Posterior vena cava (tissue), 2 donors: ENCODE measurements around the gene SHF. TPM values are rescaled to one million over a fixed set of nuclear protein-coding genes. Genes with fewer than 3 reads are reported as not detected.

Source experiments
- DNase-seq: peaks from one replicate; pipeline ENCODE4 v3.0.0-alpha.2; 2020; ENCODE audit warnings: low spot score
- intact Hi-C, 2 donors: fragments of 100-400 bp; cut with DNase I; formaldehyde crosslinking; loops; one replicate each; pipeline versions ENCODE4 v1.14.1 to v1.14.2; 2022 to 2023
- total RNA-seq, 2 donors: library from RNA; stranded (reverse); fragmentation: NEBNext Ultra II Directional; extraction: Animal tissue kit (Norgen Biotek cat#: 25700); gene quantifications; one replicate each; pipeline ENCODE4 v1.2.1, GENCODE V29; 2021
- donor health status: DM: yes; HTN: yes; CAD: no.
- donor health status: DM: yes; HTN: yes; CAD: no.

Gene SHF
- total RNA-seq, 2 donors from 2014 or later: 8.0 to 8.5 TPM

- peak; percentile 62 for DNase-seq
- intact Hi-C loops: no loop called here
Measured at GRCh38 chr15:45179221-45179985, 8.4 kb downstream of the SHF start.

DNA sequence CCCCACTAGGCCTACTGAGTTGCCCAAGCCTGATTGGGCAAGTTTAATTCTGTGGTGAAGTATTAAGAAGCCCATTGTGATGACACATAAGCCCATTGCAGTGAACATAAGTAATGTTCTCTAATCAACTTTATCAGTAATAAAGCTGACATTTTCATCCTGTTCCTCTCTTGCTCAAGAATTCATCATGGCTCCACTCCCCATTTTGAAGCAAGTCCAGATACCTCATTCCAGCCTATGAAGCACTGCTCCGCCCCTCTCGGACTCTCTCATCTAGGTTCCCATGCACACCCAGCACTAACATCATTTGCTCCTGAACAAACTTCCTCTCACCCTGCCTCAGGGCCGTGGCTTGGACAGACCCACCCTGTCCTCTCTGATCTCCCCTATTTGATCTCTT is 10.5 kb downstream of the SHF start:
- DNase-seq: no peak

DNA sequence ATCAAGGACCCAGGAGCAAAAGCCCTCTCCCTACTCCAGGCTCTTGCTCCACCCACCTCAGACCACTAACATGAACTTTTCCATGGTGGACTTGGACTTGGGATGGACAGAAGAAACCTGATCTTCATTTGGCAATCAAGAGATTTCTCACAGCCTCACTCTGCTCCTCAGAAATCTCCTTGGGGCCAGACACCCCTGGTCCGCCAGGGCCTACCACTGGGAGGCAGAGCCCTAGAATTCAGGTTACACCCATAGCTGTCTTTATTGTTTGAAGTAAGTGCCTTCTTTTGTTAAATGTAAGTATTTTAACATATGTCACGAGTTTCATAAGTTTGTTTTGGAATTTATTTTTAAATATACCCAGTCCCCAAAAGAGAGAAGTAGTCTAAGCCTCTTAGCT is 13.2 kb downstream of the SHF start:
- intact Hi-C loops: no loop called here

More for the DNA sequence above, 10.5 kb downstream of the SHF start:
- intact Hi-C loops: no loop called here

DNA sequence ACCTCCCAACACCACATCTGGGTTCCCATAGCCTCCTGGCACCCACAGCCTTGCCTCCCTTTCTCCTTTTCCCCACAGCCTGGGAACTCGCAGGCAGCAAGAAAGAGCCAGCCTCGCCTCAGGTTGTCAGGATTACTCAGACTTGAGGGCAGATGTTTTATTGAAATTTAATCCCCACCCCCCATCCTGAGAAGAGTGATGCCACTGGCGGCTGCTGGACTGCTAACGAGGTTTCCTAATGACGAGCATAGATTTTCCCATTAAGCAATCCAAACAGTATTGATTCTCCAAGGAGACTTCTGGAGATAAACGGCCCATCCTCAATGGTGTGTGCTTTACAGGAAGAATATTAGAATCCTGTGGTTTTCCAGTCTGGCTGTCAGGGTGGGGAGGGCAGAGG is 13.7 kb downstream of the SHF start:
- DNase-seq: no peak
- intact Hi-C loops: no loop called here

More for the DNA sequence above, 13.2 kb downstream of the SHF start:
- no peak for DNase-seq

DNA sequence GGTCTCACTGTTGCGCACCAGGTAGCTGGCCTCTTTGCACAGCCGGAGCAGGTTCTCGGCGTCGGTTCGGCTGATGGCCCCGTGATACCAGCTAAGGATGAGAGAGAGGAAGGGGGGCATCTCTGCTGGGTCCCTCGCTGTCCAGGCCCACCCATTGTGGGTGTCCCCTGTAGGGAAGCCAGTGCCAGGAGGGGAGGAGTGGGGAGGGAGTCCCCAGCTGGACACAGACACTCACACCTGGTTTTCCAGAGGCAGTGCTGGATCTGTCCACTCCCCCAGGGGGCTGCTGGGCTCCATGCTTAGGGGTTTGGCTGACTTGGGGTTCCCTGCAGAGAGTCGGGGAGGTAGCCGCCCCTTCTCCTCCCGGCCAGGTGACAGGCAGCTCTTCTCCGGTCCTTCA is 15.9 kb downstream of the SHF start:
- no peak for DNase-seq
- intact Hi-C loops: no loop called here

DNA sequence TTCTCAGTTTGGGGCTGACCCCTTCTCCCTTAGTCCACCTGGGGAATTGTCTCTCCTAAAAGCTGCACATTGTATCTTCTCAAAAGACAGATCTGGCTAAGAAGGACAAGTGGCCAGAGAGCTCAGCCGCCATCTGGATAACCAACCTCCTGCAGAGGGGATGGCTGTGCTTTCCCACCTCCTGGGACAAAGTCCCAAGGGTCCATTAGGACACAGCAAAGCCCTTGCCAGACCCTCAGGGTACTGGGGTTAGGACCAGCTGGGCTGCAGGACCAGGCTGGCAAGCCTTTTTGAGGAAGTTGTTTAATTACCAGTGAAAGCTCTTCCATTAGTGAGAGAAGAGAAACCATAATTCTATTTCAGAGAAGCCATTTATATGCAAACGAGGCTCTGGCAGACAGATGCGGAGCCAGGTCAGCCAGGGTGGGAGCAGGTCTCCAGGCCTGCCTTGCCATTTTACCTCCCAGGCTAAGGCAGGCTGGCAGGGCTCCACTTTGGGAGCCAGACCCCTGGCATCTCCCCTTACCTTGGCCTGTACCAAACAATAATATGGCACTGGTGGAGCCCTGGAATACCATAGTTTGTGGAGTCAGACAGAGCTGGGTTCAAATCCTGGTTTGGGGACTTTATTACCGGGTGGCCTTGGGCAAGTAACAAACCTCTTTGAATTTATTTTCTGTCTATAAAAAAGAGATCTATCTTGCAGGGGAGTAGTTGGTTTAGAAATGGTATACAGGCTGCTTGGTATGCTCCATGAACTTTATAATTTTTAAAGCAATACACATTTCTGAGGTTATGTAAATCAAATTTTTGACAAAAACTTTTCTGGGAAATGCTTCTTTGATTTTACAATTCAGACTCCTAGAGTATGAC is 17.9 kb downstream of the SHF start:
- no peak for DNase-seq
- intact Hi-C loops: loop anchor here in 1 of 2 donors (10.0 kb wide), 1 partner anchor 285 kb away; no protein-coding TSS in a partner anchor

- intact Hi-C loops: loop anchor here in 1 of 2 donors (10.0 kb wide), 1 partner anchor 286 kb away; no protein-coding TSS in a partner anchor
- DNase-seq: no peak
Measured at GRCh38 chr15:45168751-45169551, 18.8 kb downstream of the SHF start.

DNA sequence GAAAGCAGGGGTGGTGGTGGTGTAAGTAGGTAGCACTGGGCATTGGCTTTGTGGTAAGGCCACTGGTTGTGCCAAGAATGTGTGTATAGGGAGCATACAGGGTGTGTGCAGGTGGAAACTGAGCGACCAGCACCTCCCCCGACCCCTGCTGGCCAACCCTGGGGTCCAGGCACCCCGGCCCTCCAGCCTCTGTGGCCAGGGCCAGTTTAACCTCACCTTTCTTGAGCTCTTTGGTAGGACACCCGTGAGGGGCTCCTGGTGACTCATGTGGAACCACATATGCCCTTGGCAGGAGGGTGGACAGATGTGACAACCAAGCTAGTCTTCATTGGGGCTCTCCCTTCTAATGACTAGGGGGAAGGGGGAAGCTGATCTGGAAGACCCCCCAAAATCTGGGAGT is 19.5 kb downstream of the SHF start:
- intact Hi-C loops: loop anchor here in 1 of 2 donors (10.0 kb wide), 1 partner anchor 287 kb away; no protein-coding TSS in a partner anchor
- no peak for DNase-seq

DNA sequence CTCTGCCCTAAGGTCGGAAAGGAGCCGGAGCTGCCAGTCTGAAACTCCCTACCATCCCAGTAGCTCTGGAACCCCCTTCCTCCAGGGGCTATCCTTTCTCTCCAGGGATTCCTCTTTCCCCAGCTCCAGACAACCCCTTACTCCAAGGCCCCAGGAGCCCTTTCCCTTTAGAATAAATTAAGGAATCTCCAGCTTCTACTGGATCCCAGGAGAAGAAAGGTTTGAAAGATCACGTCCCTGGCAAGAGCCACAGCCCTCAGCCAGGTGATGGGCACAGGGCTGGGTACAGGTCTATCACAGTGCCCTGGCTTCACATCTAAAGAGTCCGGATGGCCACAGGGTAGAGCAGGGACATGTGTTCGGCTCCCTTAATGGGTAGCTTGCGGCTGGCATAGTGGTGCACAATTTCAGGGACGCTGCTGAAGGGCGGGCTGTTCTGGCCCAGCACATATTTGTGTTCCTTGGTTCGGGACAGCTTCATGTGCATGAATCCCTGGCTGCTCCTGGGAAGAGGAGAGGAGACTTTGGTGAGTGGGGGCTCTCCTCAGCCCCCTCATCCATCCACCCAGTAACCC is 20.0 kb downstream of the SHF start:
- intact Hi-C loops: loop anchor here in 1 of 2 donors (10.0 kb wide), 1 partner anchor 287 kb away; no protein-coding TSS in a partner anchor
- DNase-seq: no peak

GRCh38 chr15:45166834-45167630 is 20.7 kb downstream of the SHF start:
- peak; percentile 96 for DNase-seq
- intact Hi-C loops: loop anchor here in 1 of 2 donors (10.0 kb wide), 1 partner anchor 288 kb away; no protein-coding TSS in a partner anchor

DNA sequence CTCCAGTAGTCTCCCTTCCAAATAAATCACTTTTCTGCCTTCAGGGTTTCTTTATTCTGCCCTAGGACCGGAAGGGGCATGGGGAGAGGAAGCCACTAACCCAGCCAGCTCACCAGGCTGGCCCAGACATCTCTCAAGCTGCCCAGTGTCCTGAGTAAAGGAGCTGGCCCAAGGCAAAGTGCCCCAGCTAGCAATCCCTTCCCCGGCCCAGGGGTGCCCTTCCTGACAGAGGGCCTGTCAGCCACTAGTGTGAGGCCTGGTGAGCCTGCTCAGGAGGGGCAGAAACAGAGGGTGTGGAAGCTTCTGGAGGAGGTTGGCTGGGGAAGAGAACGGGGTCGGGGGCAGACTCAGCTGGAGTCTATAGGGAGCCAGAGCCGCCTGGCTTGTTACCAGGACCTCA is 22.2 kb downstream of the SHF start:
- no peak for DNase-seq
- intact Hi-C loops: loop anchor here in 1 of 2 donors (10.0 kb wide), 1 partner anchor 289 kb away; no protein-coding TSS in a partner anchor

DNA sequence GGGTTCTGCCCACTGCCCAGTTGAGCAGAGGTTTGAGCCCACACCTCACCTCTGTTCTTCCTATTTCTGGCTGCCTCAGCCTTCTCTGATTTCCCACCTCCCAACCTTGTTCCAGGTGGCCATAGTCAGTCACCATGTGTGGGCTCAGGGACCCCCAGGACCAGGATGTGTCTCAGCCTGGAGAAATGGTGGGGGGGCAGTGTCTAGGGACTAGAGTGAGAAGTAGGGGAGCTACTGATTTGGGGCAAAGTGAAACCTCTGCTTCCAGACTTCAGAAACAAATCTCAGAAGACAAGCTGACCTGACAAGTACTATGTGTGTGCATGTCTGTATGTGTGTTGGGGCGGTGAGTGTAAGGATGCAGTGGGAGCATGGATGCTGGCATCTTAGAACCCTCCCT is 22.9 kb downstream of the SHF start:
- DNase-seq: no peak
- intact Hi-C loops: loop anchor here in 1 of 2 donors (5.0 to 10.0 kb wide), 2 partner anchors 32 to 290 kb away; no protein-coding TSS in a partner anchor

GRCh38 chr15:45163508-45163856 is 24.3 kb downstream of the SHF start:
- DNase-seq: no peak
- intact Hi-C loops: loop anchor here in 1 of 2 donors (2.0 to 10.0 kb wide), 3 partner anchors 34 to 291 kb away; no protein-coding TSS in a partner anchor

DNA sequence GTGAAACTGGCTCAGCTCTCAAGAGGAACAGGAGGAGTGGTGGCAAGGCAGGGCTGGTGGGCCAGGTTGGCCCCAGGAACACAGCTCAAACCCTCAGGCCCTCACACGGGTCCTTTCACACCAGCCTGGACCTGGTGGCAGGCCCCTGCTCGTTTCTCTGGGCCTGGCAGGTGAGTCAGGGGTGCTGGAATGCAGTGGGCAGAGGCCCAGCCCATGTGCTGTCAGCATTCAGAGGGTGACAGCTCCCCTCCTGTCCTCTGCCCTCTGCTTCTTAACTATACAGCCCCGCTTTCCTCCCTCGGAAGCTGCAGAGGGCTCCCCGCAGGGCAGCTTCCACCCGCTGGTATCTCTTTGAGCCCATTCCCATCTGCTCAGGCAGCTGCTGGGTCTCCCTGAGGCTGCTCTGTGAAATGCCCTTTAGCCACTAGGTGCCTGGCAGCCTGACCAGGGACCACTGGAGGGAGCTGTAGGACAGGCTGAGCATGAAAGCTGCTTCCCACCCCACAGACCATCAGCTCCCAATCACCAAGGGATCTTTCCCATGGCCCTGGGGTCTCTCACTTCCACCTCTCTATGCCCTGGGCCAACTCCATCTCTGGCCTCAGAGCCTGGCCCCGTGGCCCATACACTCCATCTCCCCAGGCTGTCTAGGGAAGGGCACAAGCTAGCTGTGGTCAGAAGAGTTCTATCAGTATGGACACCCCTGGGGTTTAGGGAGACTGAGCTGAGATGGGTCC is 24.8 kb downstream of the SHF start:
- DNase-seq: peak; percentile 92
- intact Hi-C loops: loop anchor here in 1 of 2 donors (2.0 to 10.0 kb wide), 3 partner anchors 34 to 292 kb away; no protein-coding TSS in a partner anchor

GRCh38 chr15:45161666-45162065 is 26.1 kb downstream of the SHF start:
- DNase-seq: no peak
- intact Hi-C loops: loop anchor here in 1 of 2 donors (2.0 to 10.0 kb wide), 3 partner anchors 36 to 293 kb away; no protein-coding TSS in a partner anchor

- no peak for DNase-seq
- intact Hi-C loops: no loop called here
Measured at GRCh38 chr15:45157974-45158373, 29.8 kb downstream of the SHF start.
